GM12878 (cell line): ENCODE data around the gene KLHL1. TPM values are rescaled to one million over a fixed set of nuclear protein-coding genes. Genes with fewer than 3 reads are reported as not detected.
A peak's percentile ranks its signal among the peaks of the same experiment; 100 is the strongest.

Experiments used
- BMI1 ChIP-seq: fragments of 450-650 bp; IDR thresholded peaks from 2 replicates; pipeline ENCODE4 v1.6.1; 2016; ENCODE audit warnings: mild to moderate bottlenecking, moderate library complexity, borderline replicate concordance
- CBX5 ChIP-seq: sonication (generic); IDR thresholded peaks from 2 replicates; pipeline ENCODE4 v1.6.1; 2016; ENCODE audit warnings: low read depth, moderate library complexity, mild to moderate bottlenecking, inconsistent platforms
- CEBPB ChIP-seq, 2 experiments: fragments of 150-350 bp in 1 of 2; IDR thresholded peaks; 2 replicates each; pipeline ENCODE4 v1.6.1; 2012 to 2014; ENCODE audit warnings: low read depth in 2 of 2, low read length in 2 of 2, borderline replicate concordance in 1 of 2, inconsistent platforms in 1 of 2
- CREM ChIP-seq: IDR thresholded peaks from 2 replicates; pipeline ENCODE4 v1.6.1; 2014; ENCODE audit warnings: antibody characterized with exemption, low read depth
- DPF2 ChIP-seq: fragments of 450-650 bp; IDR thresholded peaks from 2 replicates; pipeline ENCODE4 v1.6.1; 2017; ENCODE audit warnings: mild to moderate bottlenecking
- EED ChIP-seq: sonication (generic); IDR thresholded peaks from 2 replicates; pipeline ENCODE4 v1.6.1; 2016; ENCODE audit warnings: antibody characterized with exemption, low read depth
- ESRRA ChIP-seq: IDR thresholded peaks from 2 replicates; pipeline ENCODE4 v1.6.1; 2012; ENCODE audit warnings: mild to moderate bottlenecking, low read length, improper control_type of control experiment
- IKZF2 ChIP-seq, 2 experiments: fragments of 450-650 bp; IDR thresholded peaks; 2 replicates each; pipeline ENCODE4 v1.6.1; 2017; ENCODE audit warnings: mild to moderate bottlenecking in 2 of 2, moderate library complexity in 2 of 2
- JUND ChIP-seq: IDR thresholded peaks from 2 replicates; pipeline ENCODE4 v1.6.1; 2012; ENCODE audit warnings: low read depth, mild to moderate bottlenecking, low read length, improper control_type of control experiment, moderate library complexity
- KAT2A ChIP-seq: conservative IDR thresholded peaks from 2 replicates; pipeline ENCODE4 v1.6.1; 2011; ENCODE audit warnings: low read depth, low read length; ENCODE audit not compliant: control insufficient read depth
- MEF2B ChIP-seq: fragments of 450-650 bp; IDR thresholded peaks from 2 replicates; pipeline ENCODE4 v1.6.1; 2018; ENCODE audit warnings: mild to moderate bottlenecking, moderate library complexity; ENCODE audit not compliant: partially characterized antibody, poor library complexity, severe bottlenecking
- MTA2 ChIP-seq: fragments of 450-650 bp; IDR thresholded peaks from 2 replicates; pipeline ENCODE4 v1.6.1; 2016; ENCODE audit warnings: low read depth, mild to moderate bottlenecking, moderate library complexity
- MYC ChIP-seq: IDR thresholded peaks from 2 replicates; pipeline ENCODE4 v1.6.1; 2011; ENCODE audit warnings: mild to moderate bottlenecking, low read length, moderate library complexity, inconsistent platforms; ENCODE audit not compliant: insufficient read depth, insufficient replicate concordance, insufficient read length, severe bottlenecking
- NFIC ChIP-seq: IDR thresholded peaks from 2 replicates; pipeline ENCODE4 v1.6.1; 2012; ENCODE audit warnings: low read depth, mild to moderate bottlenecking, inconsistent platforms, low read length, moderate library complexity
- POLR2A ChIP-seq: IDR thresholded peaks from 2 replicates; pipeline ENCODE4 v1.6.1; 2011; ENCODE audit warnings: low read depth, mild to moderate bottlenecking, low read length
- POLR2AphosphoS2 ChIP-seq: IDR thresholded peaks from 2 replicates; pipeline ENCODE4 v1.6.1; 2011; ENCODE audit warnings: low read depth, mild to moderate bottlenecking, low read length, improper control_type of control experiment, moderate library complexity
- RUNX3 ChIP-seq: IDR thresholded peaks from 2 replicates; pipeline ENCODE4 v1.6.1; 2012; ENCODE audit warnings: low read length, inconsistent platforms
- SPI1 ChIP-seq: IDR thresholded peaks from 2 replicates; pipeline ENCODE4 v1.6.1; 2011; ENCODE audit warnings: low read depth, mild to moderate bottlenecking, low read length, moderate library complexity, borderline replicate concordance; ENCODE audit not compliant: insufficient read depth
- SRF ChIP-seq, 2 experiments: IDR thresholded peaks; 2 replicates each; pipeline ENCODE4 v1.6.1; 2011; ENCODE audit warnings: low read depth in 2 of 2, low read length in 2 of 2, mild to moderate bottlenecking in 1 of 2, moderate library complexity in 1 of 2
- TCF12 ChIP-seq: IDR thresholded peaks from 2 replicates; pipeline ENCODE4 v1.6.1; 2011; ENCODE audit warnings: low read depth, mild to moderate bottlenecking, low read length
- ZNF207 ChIP-seq: fragments of 450-650 bp; IDR thresholded peaks from 2 replicates; pipeline ENCODE4 v1.6.1; 2014; ENCODE audit warnings: antibody characterized with exemption, mild to moderate bottlenecking, borderline replicate concordance
- polyA plus RNA-seq, 11 experiments: library from polyadenylated mRNA; depleted of rRNA in 4 of 11; unstranded in 6 of 11; stranded (reverse) in 5 of 11; fragments of >200 nt; fragmentation: Nextera tagmentation in 4 of 11; fragmentation: Illumina TruSeq in 1 of 11; extraction: Ambion mirVana in 4 of 11; extraction: Trizol in 1 of 11; gene quantifications; 1 replicate in 1 of 11; 2 replicates in 10 of 11; pipeline versions ENCODE4 v1.2.1 to v1.2.3, GENCODE V29; 2011 to 2016; ENCODE audit warnings: inconsistent platforms in 2 of 11, missing spikeins in 2 of 11, low read depth in 1 of 11
- total RNA-seq, 4 experiments: library from RNA; depleted of rRNA in 3 of 4; stranded (reverse); fragments of >200 nt in 3 of 4; fragmentation: Illumina TruSeq in 1 of 4; extraction: Trizol in 1 of 4; gene quantifications; 2 replicates each; pipeline versions ENCODE4 v1.2.1 to v1.2.3, GENCODE V29; 2013 to 2021
- TF ChIP-seq, protein P1 (sequence below), 3 experiments: IDR thresholded peaks in 2 of 3; conservative IDR thresholded peaks in 1 of 3; 2 replicates each; pipeline ENCODE4 v1.5.1; 2011; ENCODE audit warnings: low read depth in 3 of 3, low read length in 3 of 3, mild to moderate bottlenecking in 3 of 3, control low read depth in 2 of 3, moderate library complexity in 2 of 3, inconsistent platforms in 1 of 3, mixed read lengths in 1 of 3; ENCODE audit not compliant: control insufficient read depth in 2 of 3, insufficient read depth in 1 of 3; ENCODE audit errors: extremely low read depth in 1 of 3
- TF ChIP-seq, protein P2 (sequence below): fragments of 450-650 bp; IDR thresholded peaks from 2 replicates; pipeline ENCODE4 v1.6.1; 2017; ENCODE audit warnings: mild to moderate bottlenecking
- TF ChIP-seq, protein P3 (sequence below): fragments of 150-350 bp; IDR thresholded peaks from 2 replicates; pipeline ENCODE4 v1.6.1; 2014; ENCODE audit warnings: mild to moderate bottlenecking, low read depth, low read length
- TF ChIP-seq, protein P4 (sequence below): IDR thresholded peaks from 2 replicates; pipeline ENCODE4 v1.6.1; 2011; ENCODE audit warnings: low read depth, mild to moderate bottlenecking, low read length, moderate library complexity, borderline replicate concordance; ENCODE audit errors: extremely low read depth
- TF ChIP-seq, protein P5 (sequence below): IDR thresholded peaks from 2 replicates; pipeline ENCODE4 v1.6.1; 2011; ENCODE audit warnings: borderline replicate concordance, low read depth, mild to moderate bottlenecking, moderate library complexity, mixed read lengths, low read length; ENCODE audit not compliant: insufficient read depth; ENCODE audit errors: extremely low read length

Gene KLHL1
- total and polyA plus RNA-seq, 10 of the 15 experiments (the other 5 are each of a cell fraction or from before 2014, with no cell fraction given), result 0.02 to 0.13 (median 0.05) TPM; not detected in 2

DNA sequence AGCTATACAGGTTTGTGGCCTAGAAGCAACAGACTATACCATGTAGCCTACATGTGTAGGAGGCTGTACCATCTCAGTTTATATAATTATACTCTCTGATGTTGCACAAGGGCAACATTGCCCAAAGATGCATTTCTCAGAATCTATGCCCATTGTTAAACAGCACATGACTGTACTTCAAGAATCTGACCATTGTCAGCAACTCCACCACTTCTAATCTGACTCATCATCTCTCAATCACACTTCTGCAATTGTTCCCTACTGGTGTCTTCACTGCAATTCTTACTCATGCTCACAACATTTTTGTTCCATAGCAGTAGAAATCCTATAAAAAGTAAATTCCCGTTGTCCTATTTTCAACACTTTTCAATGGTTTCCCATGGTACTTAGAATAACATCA lies 64.6 kb downstream of the KLHL1 start (continued):
- TF ChIP-seq, protein P1, sequence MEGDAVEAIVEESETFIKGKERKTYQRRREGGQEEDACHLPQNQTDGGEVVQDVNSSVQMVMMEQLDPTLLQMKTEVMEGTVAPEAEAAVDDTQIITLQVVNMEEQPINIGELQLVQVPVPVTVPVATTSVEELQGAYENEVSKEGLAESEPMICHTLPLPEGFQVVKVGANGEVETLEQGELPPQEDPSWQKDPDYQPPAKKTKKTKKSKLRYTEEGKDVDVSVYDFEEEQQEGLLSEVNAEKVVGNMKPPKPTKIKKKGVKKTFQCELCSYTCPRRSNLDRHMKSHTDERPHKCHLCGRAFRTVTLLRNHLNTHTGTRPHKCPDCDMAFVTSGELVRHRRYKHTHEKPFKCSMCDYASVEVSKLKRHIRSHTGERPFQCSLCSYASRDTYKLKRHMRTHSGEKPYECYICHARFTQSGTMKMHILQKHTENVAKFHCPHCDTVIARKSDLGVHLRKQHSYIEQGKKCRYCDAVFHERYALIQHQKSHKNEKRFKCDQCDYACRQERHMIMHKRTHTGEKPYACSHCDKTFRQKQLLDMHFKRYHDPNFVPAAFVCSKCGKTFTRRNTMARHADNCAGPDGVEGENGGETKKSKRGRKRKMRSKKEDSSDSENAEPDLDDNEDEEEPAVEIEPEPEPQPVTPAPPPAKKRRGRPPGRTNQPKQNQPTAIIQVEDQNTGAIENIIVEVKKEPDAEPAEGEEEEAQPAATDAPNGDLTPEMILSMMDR (IDR thresholded peaks at IDR 0.05 in 2 of 3, conservative IDR thresholded peaks at IDR 0.05 in 1 of 3; ENCODE audit: control insufficient read depth in 2 of 3, extremely low read depth in 1 of 3, insufficient read depth in 1 of 3, low read depth in 3 of 3, low read length in 3 of 3), result no peak
- TF ChIP-seq CBX5, result no peak
- TF ChIP-seq DPF2, result peak; percentile 85
- TF ChIP-seq TCF12, result no peak
- TF ChIP-seq, protein P2, sequence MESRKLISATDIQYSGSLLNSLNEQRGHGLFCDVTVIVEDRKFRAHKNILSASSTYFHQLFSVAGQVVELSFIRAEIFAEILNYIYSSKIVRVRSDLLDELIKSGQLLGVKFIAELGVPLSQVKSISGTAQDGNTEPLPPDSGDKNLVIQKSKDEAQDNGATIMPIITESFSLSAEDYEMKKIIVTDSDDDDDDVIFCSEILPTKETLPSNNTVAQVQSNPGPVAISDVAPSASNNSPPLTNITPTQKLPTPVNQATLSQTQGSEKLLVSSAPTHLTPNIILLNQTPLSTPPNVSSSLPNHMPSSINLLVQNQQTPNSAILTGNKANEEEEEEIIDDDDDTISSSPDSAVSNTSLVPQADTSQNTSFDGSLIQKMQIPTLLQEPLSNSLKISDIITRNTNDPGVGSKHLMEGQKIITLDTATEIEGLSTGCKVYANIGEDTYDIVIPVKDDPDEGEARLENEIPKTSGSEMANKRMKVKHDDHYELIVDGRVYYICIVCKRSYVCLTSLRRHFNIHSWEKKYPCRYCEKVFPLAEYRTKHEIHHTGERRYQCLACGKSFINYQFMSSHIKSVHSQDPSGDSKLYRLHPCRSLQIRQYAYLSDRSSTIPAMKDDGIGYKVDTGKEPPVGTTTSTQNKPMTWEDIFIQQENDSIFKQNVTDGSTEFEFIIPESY, result no peak
- peak; percentile 40; the same call in 1 of the 2 replicates for TF ChIP-seq BMI1
- no peak for TF ChIP-seq ZNF207
- no peak for TF ChIP-seq ESRRA
- TF ChIP-seq, protein P3, sequence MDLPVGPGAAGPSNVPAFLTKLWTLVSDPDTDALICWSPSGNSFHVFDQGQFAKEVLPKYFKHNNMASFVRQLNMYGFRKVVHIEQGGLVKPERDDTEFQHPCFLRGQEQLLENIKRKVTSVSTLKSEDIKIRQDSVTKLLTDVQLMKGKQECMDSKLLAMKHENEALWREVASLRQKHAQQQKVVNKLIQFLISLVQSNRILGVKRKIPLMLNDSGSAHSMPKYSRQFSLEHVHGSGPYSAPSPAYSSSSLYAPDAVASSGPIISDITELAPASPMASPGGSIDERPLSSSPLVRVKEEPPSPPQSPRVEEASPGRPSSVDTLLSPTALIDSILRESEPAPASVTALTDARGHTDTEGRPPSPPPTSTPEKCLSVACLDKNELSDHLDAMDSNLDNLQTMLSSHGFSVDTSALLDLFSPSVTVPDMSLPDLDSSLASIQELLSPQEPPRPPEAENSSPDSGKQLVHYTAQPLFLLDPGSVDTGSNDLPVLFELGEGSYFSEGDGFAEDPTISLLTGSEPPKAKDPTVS, result no peak
- no peak for TF ChIP-seq KAT2A
- TF ChIP-seq IKZF2 (IDR thresholded peaks at IDR 0.05), result peak; percentile 80 to 88
- TF ChIP-seq CEBPB (IDR thresholded peaks at IDR 0.05; ENCODE audit: borderline replicate concordance in 1 of 2, low read depth in 2 of 2, low read length in 2 of 2), result no peak
- no peak for TF ChIP-seq POLR2A
- TF ChIP-seq, protein P4, sequence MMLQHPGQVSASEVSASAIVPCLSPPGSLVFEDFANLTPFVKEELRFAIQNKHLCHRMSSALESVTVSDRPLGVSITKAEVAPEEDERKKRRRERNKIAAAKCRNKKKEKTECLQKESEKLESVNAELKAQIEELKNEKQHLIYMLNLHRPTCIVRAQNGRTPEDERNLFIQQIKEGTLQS, result no peak
- TF ChIP-seq POLR2AphosphoS2, result no peak
- TF ChIP-seq MEF2B, result peak; percentile 62
- no peak for TF ChIP-seq MYC
- TF ChIP-seq RUNX3, result no peak; the same call in 1 of the 2 replicates
- TF ChIP-seq, protein P5, sequence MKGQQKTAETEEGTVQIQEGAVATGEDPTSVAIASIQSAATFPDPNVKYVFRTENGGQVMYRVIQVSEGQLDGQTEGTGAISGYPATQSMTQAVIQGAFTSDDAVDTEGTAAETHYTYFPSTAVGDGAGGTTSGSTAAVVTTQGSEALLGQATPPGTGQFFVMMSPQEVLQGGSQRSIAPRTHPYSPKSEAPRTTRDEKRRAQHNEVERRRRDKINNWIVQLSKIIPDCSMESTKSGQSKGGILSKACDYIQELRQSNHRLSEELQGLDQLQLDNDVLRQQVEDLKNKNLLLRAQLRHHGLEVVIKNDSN, result no peak
- TF ChIP-seq EED, result no peak
- TF ChIP-seq CREM, result no peak
- TF ChIP-seq NFIC, result no peak; the same call in 1 of the 2 replicates
- TF ChIP-seq SPI1, result peak; percentile 79; the same call in 1 of the 2 replicates
- no peak for TF ChIP-seq SRF (IDR thresholded peaks at IDR 0.05; ENCODE audit: low read depth in 2 of 2, low read length in 2 of 2)
- peak; percentile 76 for TF ChIP-seq JUND
- TF ChIP-seq MTA2, result peak; percentile 82
